Endodermal cell (in vitro differentiated cells): Measurements from ENCODE around the gene PDXP. TPM values are rescaled to one million over a fixed set of nuclear protein-coding genes. Genes with fewer than 3 reads are reported as not detected.

ENCODE experiments used
- DNase-seq: peaks from one replicate; pipeline ENCODE4 v3.0.0-alpha.2; 2017
- H3K27ac ChIP-seq: 2 replicates; pipeline ENCODE4 v1.5.1; 2013; ENCODE audit warnings: mild to moderate bottlenecking, low read depth, low read length, moderate library complexity
- H3K27me3 ChIP-seq: 2 replicates; pipeline ENCODE4 v1.6.1; 2013; ENCODE audit warnings: mild to moderate bottlenecking, low read length, moderate library complexity; ENCODE audit not compliant: insufficient read depth, control insufficient read depth, poor library complexity, severe bottlenecking
- H3K36me3 ChIP-seq: 2 replicates; pipeline ENCODE4 v1.7.0; 2013; ENCODE audit warnings: mild to moderate bottlenecking, low read length, moderate library complexity; ENCODE audit not compliant: control insufficient read depth, insufficient read depth
- H3K4me1 ChIP-seq: one replicate; pipeline ENCODE4 v1.7.0; 2013; ENCODE audit warnings: low read length; ENCODE audit not compliant: control insufficient read depth, insufficient read depth
- H3K4me3 ChIP-seq: 2 replicates; pipeline ENCODE4 v1.5.1; 2013; ENCODE audit warnings: mild to moderate bottlenecking, low read length, moderate library complexity
- H3K9ac ChIP-seq: 2 replicates; pipeline ENCODE4 v1.6.1; 2013; ENCODE audit warnings: mild to moderate bottlenecking, low read length, moderate library complexity; ENCODE audit not compliant: poor library complexity, severe bottlenecking; ENCODE audit errors: extremely low read depth
- H3K9me3 ChIP-seq: 2 replicates; pipeline ENCODE4 v1.6.1; 2013; ENCODE audit warnings: mild to moderate bottlenecking, low read length, moderate library complexity; ENCODE audit not compliant: control insufficient read depth
- H3K27ac Mint-ChIP-seq: 2 replicates; pipeline ENCODE4 v1.8.0; 2020; ENCODE audit warnings: mixed read lengths
- H3K27me3 Mint-ChIP-seq: 2 replicates; pipeline ENCODE4 v1.8.0; 2021; ENCODE audit warnings: mild to moderate bottlenecking, mixed read lengths; ENCODE audit not compliant: insufficient read depth
- H3K36me3 Mint-ChIP-seq: 2 replicates; pipeline ENCODE4 v1.8.0; 2020; ENCODE audit warnings: low read depth, mixed read lengths
- H3K4me1 Mint-ChIP-seq: 2 replicates; pipeline ENCODE4 v1.8.0; 2020; ENCODE audit warnings: mixed read lengths
- H3K4me3 Mint-ChIP-seq: 2 replicates; pipeline ENCODE4 v1.8.0; 2020; ENCODE audit warnings: mild to moderate bottlenecking, moderate library complexity, mixed read lengths
- H3K9me3 Mint-ChIP-seq: 2 replicates; pipeline ENCODE4 v1.8.0; 2020; ENCODE audit warnings: mild to moderate bottlenecking, mixed read lengths
- CTCF ChIP-seq: fragments of 200-600 bp; sonication (generic); conservative IDR thresholded peaks from 2 replicates; pipeline ENCODE4 v1.5.0; 2021; ENCODE audit warnings: antibody characterized with exemption, mild to moderate bottlenecking
- WGBS, 2 experiments: methylation state at CpG; one replicate each; pipeline versions ENCODE4 v1.1.5 to v1.1.7; 2013; ENCODE audit warnings: missing lambda C conversion rate in 2 of 2, mixed read lengths in 1 of 2; ENCODE audit not compliant: insufficient coverage in 1 of 2, insufficient read length in 1 of 2; 5-methylcytosine and 5-hydroxymethylcytosine counted together
- total RNA-seq, 2 donors: library from RNA; stranded (reverse); fragmentation: NEBNext Ultra II Directional in 1 of 2; extraction: Animal tissue kit (Norgen Biotek cat#: 25700) in 1 of 2; gene quantifications; 2 replicates in 1 of 2; 3 replicates in 1 of 2; pipeline ENCODE4 v1.2.1, GENCODE V29; 2021

Gene PDXP
- total RNA-seq, 2 donors from 2014 or later = 23.5 to 29.3 TPM

- no peaks in the 10 kb centered on the region for H3K9me3 Mint-ChIP-seq
- H3K9ac ChIP-seq = no peak overlapping the region
- peaks cover 50% of the 10 kb centered on the region for H3K36me3 Mint-ChIP-seq
- H3K36me3 ChIP-seq = peaks cover 29% of the 10 kb centered on the region
- 88 to 94% methylated on average over 5 to 8 of the region's 10 CpGs for WGBS, 2 experiments
- no peak overlapping the region for H3K4me3 Mint-ChIP-seq
- no peaks in the 10 kb centered on the region for H3K4me1 ChIP-seq
- H3K4me1 Mint-ChIP-seq = no peaks in the 10 kb centered on the region
- H3K27ac ChIP-seq = no peak overlapping the region
- TF ChIP-seq CTCF = no peak
- no peaks in the 10 kb centered on the region for H3K27me3 Mint-ChIP-seq
- H3K27ac Mint-ChIP-seq = no peak overlapping the region
- no peaks in the 10 kb centered on the region for H3K27me3 ChIP-seq
- H3K4me3 ChIP-seq = no peak overlapping the region
- peaks cover 2% of the 10 kb centered on the region for H3K9me3 ChIP-seq
- no peak for DNase-seq
Observed at GRCh38 chr22:37711490-37711889, 53.0 kb downstream of the PDXP start.

- 87 to 93% methylated on average over 3 to 7 of the region's 7 CpGs for WGBS, 2 experiments
- Histone ChIP-seq H3K4me3 (no peak overlapping the region), H3K9me3 (peaks cover 7% of the 10 kb centered on the region), H3K27me3 (no peaks in the 10 kb centered on the region), H3K36me3 (peaks cover 26% of the 10 kb centered on the region), H3K27ac (no peak overlapping the region), H3K4me1 (no peaks in the 10 kb centered on the region), H3K9ac (no peak overlapping the region)
- H3K27ac Mint-ChIP-seq = no peak overlapping the region
- no peaks in the 10 kb centered on the region for H3K4me1 Mint-ChIP-seq
- H3K9me3 Mint-ChIP-seq = peaks cover 4% of the 10 kb centered on the region
- TF ChIP-seq CTCF = no peak
- DNase-seq = no peak
- peaks cover 55% of the 10 kb centered on the region for H3K36me3 Mint-ChIP-seq
- H3K4me3 Mint-ChIP-seq = no peak overlapping the region
- H3K27me3 Mint-ChIP-seq = no peaks in the 10 kb centered on the region
Observed at GRCh38 chr22:37713761-37714160, 55.2 kb downstream of the PDXP start.

- no peak overlapping the region for H3K27ac ChIP-seq
- H3K4me1 ChIP-seq = no peaks in the 10 kb centered on the region
Observed at GRCh38 chr22:37714634-37715033, 56.1 kb downstream of the PDXP start.

More at GRCh38 chr22:37714634-37715033, 56.1 kb downstream of the PDXP start:
- DNase-seq = no peak
- Histone ChIP-seq H3K9ac (no peak overlapping the region), H3K27me3 (no peaks in the 10 kb centered on the region), H3K4me3 (no peak overlapping the region), H3K9me3 (peaks cover 7% of the 10 kb centered on the region), H3K36me3 (peaks cover 25% of the 10 kb centered on the region)
- no peak overlapping the region for H3K4me3 Mint-ChIP-seq
- H3K4me1 Mint-ChIP-seq = no peaks in the 10 kb centered on the region
- H3K27me3 Mint-ChIP-seq = no peaks in the 10 kb centered on the region
- H3K36me3 Mint-ChIP-seq = peaks cover 61% of the 10 kb centered on the region
- H3K9me3 Mint-ChIP-seq = peaks cover 4% of the 10 kb centered on the region
- TF ChIP-seq CTCF = no peak
- 90 to 92% methylated on average over 2 of the region's 2 CpGs for WGBS, 2 experiments
- H3K27ac Mint-ChIP-seq = no peak overlapping the region
